Dermis blood vessel endothelial cell (primary cell): ENCODE data around the gene ADAMTS8. TPM values are rescaled to one million over a fixed set of nuclear protein-coding genes. Genes with fewer than 3 reads are reported as not detected.
A peak's percentile ranks its signal among the peaks of the same experiment; 100 is the strongest.
"Not testable (repeated sequence)": the region's sequence is repeated elsewhere in the genome, so short reads cannot be mapped to it uniquely, and the experiment has no call there.

Experiments
- DNase-seq: peaks from one replicate; pipeline ENCODE4 v3.0.0; 2010
- total RNA-seq: library from RNA; depleted of rRNA; stranded (reverse); fragments of >200 nt; gene quantifications from 2 replicates; pipeline ENCODE4 v1.2.3, GENCODE V29; 2014

ADAMTS8 gene
- total RNA-seq, 1 donor from 2014 or later = not detected

DNA sequence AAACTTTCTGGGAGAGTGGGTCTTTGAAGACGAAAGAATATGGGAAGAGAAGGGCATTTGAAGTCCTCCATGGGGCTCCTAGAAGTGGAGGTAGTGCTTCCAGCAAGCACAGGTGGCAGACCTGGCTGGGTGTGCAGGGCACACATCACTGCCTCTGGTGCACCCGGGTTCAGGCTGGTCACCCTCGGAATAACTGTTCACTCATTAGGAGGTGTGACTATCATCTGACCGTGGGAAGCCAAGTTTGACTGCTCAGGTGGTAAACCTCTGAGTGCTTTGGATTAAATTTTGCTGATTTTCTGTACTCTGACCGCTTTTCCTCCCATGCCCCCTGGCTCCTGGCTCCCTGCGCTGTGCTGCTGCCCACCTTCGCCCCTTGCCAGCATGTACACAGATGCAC is 31.1 kb upstream of the ADAMTS8 start:
- no peak for DNase-seq

DNA sequence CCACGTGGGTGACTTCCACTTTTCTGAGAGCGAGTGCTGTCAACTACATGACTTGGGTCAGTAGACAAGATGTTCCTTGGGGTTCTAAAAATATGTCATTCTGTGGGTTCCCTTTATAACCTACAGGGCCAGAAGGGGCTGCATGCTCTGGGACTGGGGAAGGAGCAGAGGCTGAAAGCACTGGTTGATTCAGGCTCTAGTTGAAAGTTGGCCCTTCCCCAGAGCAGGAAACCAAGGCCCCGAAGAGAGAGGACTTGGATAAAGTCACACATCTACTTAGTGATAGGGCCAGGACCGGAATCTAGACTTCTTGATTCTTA is 30.0 kb upstream of the ADAMTS8 start:
- DNase-seq = no peak

DNA sequence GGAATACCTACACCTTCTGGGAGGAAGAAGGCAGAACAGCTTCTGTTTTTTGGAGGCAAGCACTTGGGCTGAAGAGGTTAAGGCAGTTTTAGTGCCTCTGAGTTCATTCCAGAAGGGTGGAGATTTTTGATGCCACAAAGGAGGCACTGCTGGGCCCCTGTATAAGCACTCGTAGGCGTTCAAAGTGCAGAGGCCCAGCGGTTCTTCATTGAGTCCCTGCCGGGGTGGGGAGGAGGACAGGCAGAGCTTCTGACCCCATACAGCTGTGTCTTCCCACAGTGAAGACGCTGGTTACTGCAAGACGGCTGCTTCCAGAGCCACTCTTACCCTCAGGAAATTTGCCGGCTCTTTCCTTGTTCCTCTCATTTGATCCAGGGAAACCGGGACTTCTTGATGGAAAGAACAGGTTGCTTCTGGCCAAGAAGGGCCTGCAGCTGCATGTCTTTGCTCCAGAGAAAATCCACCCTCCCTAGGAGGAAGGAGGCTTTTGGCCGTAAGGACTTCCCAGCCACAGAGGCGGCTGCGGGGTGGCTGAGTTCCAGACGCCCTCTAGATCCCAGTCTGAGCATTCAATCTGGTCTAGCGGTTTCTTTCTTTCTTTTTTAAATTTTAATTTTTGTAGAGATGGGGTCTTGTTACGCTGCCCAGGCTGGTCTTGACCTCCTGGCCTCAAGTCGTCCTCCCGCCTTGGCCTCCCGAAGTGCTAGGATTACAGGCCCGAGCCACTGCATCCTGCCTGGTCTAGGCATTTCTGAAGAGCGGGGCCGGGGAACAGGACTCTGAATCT is 29.4 kb upstream of the ADAMTS8 start:
- DNase-seq = no peak

DNA sequence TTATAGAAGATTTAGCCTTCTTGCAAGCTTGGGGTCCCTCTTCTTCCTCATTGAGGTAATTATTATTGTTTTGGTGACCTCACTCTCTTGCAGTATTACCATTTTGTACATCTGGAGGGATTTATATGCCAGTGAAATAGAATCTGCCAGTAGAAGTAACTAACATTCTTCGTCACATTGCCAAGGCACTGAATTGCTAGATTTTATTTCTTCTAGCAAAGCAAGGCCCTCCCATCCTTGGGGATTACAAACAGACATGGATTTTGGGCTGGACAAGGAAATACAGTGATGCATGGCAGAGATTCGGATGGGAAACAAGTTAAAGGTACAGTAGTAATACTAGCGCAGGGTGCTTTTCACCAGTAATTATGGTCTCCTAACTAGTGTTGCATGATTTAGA is 27.9 kb upstream of the ADAMTS8 start:
- DNase-seq = no peak

DNA sequence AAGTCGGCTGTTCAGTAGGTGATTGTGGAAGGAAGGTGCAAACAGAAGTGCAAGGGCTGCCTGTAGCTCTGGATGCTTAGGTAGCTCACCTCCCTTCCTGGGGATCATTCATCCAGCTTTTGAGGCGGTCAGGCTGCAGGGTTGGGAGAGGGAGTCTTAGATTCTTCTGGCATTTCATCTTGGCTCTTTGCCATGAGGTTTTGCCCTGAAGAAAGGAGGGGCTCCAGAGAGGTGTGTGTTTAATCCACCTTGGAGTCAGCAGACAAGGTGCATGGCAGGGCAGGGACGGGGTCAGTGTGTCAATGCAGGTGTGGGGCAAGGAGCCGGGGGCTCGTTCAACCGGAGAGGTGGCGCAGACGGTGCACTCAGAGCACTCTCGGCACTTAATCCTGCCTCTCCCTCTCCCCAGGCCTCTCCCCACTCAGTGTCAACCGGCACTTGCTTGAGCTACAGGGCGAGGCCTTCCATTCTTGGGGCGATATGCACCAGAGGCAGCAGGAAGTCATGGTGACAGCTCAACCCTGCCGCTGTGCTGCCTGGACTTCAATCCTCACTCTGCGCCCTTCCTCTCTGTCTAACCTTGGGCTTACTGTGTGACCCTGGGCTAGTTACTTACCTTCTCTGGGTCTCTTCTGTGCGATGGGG is 27.2 kb upstream of the ADAMTS8 start:
- no peak for DNase-seq

DNA sequence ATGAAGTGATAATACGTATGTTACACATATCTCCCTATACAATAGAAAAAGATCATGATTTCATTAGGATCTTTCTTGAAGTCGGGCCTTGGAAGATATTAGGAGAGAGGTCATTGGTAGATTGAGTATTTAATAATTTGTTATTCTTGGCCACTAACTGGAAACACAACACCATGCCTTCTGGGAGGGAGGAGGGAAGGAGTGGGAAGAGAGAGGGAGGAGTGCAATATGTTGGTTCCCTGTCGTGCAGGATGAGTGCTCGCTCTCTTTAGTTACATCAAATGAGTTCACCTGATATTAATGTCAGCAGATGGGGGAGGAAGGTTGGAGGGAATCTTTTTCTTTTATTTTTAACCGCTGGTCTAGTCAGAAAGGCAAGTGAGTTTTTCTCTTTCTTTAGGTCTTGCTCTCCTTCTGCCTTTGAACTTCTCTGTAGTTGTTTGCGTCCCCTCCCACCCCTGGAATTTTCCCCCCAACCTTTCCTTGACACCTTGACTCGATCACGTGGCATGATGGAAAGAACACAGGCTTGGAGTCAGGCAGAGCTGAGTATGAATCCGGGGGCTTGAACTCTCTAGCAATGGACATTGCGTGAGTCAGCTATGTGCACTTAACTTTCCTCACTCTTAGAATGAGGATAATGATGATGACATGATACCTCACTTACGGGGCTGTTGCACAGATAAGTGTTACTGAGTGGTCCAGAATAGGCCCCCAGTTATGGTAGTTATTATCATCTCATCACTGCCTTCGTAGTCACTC is 26.3 kb upstream of the ADAMTS8 start:
- no peak for DNase-seq

DNA sequence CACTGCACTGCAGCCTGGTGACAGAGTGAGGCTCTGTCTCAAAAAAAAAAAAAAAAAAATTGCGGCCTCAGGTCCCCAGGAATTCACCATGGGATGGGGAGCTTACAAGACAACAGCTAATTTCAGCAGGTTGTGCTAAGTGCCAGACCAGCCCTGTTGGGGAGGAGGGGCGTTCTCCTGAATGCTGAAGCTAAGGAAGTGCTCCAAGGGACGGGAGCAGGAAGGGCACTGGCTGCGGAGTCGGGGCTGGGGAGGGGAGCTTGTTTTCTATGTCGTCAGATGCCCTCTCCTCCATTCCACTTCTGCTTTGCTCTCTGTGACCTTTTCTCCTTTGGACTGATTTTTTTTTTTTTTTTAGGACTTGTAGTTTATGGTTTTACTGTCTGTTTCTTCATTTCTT is 24.5 kb upstream of the ADAMTS8 start:
- DNase-seq = no peak

DNA sequence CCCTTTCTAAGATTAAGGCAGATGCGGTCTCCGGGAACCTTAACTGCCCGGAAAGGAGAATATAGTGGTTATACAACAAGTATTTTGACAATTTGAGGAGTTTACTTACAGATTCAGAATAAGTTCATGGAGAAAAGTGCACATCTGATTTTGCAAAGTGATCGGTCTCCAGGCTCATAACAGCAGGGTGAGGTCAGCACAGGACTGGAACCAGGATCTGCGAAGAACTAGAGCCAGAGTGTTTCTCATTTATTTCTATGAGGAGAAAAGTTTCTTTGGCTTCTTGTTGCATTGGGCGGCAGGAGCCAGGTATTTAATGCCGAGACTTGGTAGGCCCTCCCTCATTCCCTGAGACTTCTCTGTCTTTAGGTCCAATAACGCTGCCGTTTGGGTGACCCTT is 23.8 kb upstream of the ADAMTS8 start:
- no peak for DNase-seq

DNA sequence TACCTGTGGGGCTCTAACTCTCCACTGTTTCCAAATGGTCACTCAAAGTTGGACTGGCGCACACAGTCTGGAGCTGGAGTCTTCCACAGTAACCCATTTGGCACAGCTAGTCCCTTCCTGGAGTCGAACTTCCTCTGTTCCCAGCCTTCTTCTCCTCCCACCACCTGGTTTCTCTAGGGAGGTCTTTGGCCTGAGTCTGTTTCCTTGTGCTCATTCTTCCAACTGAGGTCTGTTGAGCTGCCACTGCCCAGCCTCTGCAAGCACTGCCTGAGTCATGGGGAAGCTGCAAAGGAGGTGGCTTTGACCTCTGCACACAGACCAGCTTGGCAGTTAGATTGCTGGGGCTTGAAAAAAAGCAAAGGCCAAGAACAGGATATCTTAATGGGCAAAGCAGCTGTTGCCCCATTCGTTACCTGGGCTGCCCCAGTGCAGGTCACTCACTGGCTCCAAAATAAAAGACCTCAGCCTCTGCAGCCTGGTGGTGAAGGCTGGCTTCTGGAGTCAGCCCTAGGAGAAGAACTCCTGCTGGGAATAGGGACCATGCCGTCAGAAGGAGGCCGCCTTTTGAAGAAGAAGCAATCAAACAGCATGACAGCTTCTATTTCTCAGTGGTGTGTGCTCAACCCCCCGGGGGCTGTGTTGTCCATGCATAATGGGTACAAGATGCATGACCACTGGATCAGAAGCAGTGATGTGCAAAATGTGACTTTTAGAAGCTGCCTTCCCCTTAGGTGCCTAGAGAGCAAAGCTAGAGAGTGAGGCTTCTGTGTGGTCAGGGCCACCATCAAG is 23.0 kb upstream of the ADAMTS8 start:
- DNase-seq = peak; percentile 32

DNA sequence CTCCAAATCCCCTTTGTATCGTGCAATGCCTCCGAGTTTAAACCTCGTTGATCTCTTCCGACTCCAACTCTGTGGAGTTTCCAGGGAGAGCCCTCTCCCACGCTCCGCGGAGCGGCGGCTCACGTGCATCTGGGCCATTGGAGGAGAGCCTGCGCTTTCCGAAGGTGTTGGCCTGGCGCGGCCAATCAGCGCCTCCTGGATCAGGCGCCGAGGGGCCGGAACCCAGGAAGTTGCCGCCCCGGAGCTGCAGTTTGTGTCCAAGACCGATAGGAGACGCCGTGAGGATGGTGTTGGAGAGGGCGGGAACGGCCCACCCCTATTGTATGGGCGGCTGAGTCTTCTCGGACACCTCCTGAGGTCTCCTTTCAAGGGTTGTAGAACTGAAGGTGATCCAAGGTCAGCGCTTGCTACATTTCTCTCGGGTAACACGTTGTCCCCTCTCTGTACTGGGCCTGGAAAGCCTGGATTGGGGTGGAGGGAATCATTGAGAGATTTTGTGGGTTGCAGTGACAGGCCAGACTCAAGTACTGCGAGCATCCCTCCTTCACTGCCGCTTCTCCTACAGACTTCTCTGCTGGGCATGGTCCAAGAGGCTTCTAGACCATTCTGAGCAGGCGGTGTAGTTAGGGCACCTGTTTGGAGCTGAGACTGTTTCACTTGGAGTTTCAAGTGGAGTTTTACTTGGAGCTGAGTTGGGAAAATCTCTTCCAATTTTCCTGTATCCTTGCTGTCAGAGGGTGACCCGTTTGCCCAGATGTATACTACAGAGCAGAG is 21.8 kb upstream of the ADAMTS8 start:
- peak; percentile 10 for DNase-seq

DNA sequence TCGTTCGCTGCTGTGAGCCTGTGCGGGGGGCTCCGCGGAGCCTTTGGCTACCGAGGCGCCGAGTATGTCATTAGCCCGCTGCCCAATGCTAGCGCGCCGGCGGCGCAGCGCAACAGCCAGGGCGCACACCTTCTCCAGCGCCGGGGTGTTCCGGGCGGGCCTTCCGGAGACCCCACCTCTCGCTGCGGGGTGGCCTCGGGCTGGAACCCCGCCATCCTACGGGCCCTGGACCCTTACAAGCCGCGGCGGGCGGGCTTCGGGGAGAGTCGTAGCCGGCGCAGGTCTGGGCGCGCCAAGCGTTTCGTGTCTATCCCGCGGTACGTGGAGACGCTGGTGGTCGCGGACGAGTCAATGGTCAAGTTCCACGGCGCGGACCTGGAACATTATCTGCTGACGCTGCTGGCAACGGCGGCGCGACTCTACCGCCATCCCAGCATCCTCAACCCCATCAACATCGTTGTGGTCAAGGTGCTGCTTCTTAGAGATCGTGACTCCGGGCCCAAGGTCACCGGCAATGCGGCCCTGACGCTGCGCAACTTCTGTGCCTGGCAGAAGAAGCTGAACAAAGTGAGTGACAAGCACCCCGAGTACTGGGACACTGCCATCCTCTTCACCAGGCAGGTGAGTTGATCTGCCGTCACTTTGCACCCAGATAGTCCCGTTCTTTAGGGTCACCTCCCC is 21.0 kb upstream of the ADAMTS8 start:
- DNase-seq = peak; percentile 6

DNA sequence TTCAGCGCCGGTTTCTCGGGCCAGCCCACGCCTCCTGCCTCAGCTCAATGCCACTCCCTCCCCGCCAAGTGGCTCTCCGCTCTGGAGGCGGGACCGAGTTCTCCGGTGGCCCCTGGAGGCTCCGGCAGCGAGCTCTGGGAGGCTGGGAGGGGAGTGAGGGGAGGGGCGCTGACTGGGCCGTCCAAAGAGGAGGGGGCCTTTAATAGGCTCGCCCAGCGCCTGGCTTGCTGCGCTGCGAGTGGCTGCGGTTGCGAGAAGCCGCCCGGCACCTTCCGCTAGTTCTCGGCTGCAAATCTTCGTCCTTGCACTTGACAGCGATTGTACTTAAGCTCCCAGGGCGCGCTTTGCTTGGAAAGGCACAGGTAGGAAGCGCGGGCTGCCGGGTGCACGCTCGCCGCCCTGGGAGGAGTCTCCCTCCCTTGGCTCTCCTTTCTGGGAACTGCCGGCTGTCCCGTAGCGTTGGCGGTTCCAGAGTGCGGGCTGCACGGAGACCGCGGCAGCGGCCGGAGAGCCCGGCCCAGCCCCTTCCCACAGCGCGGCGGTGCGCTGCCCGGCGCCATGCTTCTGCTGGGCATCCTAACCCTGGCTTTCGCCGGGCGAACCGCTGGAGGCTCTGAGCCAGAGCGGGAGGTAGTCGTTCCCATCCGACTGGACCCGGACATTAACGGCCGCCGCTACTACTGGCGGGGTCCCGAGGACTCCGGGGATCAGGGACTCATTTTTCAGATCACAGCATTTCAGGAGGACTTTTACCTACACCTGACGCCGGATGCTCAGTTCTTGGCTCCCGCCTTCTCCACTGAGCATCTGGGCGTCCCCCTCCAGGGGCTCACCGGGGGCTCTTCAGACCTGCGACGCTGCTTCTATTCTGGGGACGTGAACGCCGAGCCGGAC is 20.3 kb upstream of the ADAMTS8 start, which contains the start of gene ADAMTS15:
Gene ADAMTS15 (plus strand): TSS at position 230 of the 894 bp plus-strand sequence. CDS start 329 bp downstream, at position 559.
- DNase-seq = peak; percentile 51

DNA sequence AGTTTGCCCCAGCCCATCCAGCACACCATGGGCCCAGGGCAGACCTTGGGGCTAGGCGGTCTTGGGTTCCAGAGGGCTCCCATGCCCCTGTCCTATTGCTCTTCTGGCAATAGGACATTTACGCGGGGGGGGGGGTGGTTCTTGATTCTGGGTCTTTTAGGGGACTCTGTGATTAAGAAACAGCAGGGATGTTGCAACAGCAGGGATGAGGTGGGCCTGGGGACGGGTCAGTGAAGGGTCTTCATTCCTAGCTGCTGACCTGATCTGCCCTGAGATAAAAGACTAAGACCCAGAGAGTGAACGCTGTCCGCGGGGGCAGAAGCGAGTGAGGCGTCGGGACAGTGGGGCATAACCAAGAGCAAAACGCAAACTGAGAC is 19.6 kb upstream of the ADAMTS8 start:
- no peak for DNase-seq

DNA sequence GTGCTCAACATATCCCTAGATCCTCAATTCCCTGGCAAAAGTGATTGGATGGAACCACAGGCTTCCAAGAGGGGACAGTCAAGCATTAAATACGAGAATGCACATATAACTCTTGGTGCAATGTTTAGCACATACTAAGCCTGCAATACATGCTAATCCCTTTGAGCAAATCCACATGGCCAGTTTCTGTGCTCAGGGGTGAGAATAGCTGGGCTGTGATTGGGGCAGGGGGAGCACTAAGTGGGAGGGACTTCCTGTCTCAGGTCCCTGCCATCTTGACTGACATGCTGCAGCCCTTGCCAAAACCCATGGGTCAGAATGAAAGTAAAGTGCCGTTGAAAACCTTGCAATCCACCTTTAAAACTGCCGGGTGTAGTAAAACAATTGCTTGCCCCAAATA is 17.4 kb upstream of the ADAMTS8 start:
- no peak for DNase-seq

DNA sequence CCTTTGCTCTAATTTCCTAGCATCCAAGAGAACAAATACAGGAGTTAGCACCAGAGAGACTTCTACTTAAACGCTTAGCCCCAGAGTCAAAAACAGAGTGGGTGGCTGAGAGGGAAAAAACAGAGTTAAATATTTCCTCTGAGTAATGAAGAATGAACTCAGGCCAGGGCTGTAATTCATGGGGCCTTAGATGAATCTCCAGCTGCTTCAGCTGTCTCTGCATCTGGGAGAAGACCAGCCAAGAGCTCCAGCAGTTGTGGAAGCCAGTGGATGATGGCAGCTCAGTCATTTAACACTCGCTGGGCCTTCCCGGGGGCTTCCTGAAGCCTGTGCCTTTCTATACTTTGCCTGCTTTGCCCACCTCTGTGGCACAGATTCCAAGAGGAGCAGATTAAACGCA is 14.3 kb upstream of the ADAMTS8 start:
- no peak for DNase-seq

DNA sequence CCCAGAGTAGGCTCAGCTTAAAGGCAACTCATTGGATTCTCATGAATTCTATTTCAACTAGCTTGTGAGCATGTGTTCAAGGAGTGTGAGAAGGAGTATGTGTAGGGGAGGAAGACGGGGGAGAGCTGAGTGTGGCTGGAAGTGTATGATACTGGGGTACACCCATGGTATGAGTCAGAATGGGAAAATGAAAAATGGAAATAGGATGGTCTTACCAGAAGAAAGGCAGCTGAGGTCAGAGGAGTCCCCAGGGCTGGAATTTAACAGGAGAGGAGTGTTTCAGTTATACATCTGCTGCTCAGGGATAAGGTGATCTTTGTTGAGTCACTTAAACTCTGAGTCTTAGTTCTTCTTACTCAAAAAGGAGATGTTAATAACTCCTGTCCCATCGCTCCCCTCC is 13.3 kb upstream of the ADAMTS8 start:
- no peak for DNase-seq

DNA sequence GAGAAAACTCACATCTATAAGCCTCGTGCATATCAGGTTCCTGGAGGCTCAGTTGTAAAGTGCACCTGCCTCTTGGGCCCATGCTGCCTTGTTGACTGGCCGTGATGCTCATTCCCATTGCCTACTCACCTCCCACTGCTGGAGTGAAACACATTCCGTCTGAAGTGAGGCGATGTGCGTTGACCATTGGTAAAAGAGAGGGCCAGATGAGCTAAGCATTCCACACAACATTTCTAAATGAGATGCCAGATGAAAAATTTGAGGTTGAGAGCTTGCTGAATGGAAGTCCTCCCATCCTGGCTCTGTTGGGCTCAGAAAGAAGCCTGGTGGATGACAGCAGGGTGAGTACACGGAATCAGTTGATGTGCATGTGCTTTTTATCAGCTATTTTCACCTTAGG is 11.5 kb upstream of the ADAMTS8 start:
- no peak for DNase-seq

DNA sequence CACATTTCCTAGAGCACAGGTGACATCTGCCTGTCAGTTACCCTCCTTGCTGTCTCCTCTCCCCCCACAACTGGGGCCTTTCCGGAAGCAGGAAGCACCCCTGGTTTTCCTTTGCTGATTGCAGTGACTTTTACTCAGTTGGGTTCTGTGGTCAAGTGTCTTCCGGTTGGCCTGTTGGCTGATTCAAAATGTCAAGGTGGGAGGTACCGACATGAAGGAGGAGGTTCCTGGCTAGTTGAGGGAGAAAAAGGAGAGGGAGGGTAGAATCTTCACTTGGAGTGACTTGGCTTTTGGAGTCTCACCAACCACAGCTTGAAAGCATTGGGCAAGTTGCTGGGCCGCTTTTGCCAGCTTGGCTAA is 10.7 kb upstream of the ADAMTS8 start:
- DNase-seq = no peak

DNA sequence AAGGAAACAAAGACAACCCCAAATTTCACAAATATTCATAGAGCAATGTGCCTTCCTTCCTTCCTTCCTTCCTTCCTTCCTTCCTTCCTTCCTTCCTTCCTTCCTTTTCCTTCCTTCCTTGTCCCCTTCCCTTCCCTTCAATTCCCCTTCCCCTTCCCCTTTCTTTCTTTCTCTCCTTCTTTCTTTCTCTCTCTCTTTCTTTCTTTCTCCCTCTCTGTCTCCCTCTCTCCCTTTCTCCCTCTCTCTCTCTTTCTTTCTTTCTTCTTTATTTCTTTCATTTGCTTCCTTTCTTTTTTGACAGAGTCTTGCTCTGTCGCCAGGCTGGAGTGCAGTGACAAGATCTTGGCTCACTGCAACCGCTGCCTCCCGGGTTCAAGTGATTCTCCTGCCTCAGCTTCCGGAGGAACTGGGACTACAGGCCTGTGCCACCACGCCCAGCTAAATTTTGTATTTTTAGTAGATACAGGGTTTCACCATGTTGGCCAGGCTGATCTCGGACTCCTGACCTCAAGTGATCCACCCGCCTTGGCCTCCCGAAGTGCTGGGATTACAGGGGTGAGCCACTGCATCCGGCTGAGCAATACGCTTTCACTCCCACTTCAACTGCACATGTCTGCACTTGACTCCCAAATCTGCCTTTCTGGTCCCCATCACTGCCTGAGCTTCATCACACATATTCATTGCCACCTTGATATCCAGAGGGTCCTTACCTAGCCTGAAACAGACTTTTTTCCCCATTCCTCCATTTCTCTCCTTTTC is 10.2 kb upstream of the ADAMTS8 start:
- DNase-seq = not testable (repeated sequence)

DNA sequence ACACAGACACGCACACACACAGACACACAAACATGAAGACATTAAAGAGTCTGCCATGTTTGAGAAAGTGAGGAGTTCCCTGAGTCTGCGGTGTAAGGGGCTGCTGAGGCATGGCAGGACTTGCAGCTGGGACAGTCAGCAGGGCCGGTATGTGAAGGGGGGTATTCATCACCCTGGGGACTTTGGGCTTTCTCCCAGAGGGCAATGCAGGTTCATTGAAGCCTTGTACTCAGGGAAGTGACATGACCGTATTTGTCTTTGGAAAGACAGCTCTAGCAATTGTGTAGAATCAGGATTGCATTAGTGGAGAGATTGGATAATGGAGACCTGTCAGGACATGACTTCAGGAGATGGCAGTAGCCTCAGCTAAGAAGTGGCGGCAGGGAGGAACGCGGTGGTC is 9.4 kb upstream of the ADAMTS8 start:
- DNase-seq = no peak
